NT2/D1 (cell line): ENCODE measurements around the gene GPR39.

Experiments used
- YY1 ChIP-seq: IDR thresholded peaks from 2 replicates; pipeline ENCODE4 v1.6.1; 2011; ENCODE audit not compliant: insufficient read length, insufficient read depth
- ZNF274 ChIP-seq: IDR thresholded peaks from 2 replicates; pipeline ENCODE4 v1.6.1; 2011; ENCODE audit warnings: mild to moderate bottlenecking, low read depth, low read length

DNA sequence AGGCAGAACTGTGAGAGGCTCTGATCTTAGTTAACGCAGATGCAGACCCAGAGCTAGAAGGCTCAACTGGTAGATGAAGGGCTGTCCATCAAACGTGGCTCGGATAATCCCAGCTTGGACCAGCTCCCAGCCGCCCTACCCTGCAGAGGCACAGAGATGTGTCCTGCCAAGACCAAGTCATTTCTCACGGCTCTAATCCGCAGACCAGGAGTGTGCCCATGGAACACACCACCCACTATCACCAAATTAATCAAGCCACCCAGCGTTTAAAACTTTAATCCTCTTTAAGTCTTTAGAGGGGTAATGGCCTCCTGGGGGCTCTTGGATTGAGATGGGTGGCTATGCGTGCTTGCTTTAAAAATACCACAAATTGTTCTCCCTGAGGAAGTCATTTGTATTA, 235.9 kb downstream of the GPR39 start:
- no peak for TF ChIP-seq ZNF274
- TF ChIP-seq YY1: no peak
